Hindlimb muscle (tissue), 1 donor: ENCODE results near the gene IL25. TPM values are rescaled to one million over a fixed set of nuclear protein-coding genes. Genes with fewer than 3 reads are reported as not detected.
"Not testable (repeated sequence)": the region's sequence is repeated elsewhere in the genome, so short reads cannot be mapped to it uniquely, and the experiment has no call there.

Experiments
- DNase-seq: peaks from one replicate; pipeline ENCODE4 v3.0.0-alpha.2; 2013
- polyA plus RNA-seq: library from polyadenylated mRNA; unstranded; fragments of 120-200 nt; gene quantifications from one replicate; pipeline ENCODE4 v1.2.1, GENCODE V29; 2013; ENCODE audit not compliant: insufficient read length

Gene IL25
- not detected for polyA plus RNA-seq

- no peak for DNase-seq
Measured at GRCh38 chr14:23372509-23372908, at the start of gene IL25. Gene IL25 (plus strand): TSS chr14:23372809.

GRCh38 chr14:23323838-23324454, 48.7 kb upstream of the IL25 start:
- no peak for DNase-seq

- no peak for DNase-seq
Measured at GRCh38 chr14:23324455-23324846, 48.2 kb upstream of the IL25 start.

DNA sequence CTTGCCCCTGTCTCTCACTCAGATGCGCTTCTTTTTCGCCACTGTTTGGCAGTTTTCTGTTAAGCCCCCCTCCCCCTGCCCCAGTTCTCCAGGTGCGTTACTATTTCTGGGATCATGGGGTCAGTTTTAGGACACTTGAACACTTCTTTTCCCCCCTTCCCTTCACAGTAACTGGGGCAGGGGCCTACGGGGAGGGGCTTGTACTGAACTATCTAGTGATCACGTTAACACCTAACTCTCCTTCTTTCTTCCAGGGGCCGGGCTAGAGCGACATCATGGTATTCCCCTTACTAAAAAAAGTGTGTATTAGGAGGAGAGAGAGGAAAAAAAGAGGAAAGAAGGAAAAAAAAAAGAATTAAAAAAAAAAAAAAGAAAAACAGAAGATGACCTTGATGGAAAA, 47.6 kb upstream of the IL25 start:
- no peak for DNase-seq

DNA sequence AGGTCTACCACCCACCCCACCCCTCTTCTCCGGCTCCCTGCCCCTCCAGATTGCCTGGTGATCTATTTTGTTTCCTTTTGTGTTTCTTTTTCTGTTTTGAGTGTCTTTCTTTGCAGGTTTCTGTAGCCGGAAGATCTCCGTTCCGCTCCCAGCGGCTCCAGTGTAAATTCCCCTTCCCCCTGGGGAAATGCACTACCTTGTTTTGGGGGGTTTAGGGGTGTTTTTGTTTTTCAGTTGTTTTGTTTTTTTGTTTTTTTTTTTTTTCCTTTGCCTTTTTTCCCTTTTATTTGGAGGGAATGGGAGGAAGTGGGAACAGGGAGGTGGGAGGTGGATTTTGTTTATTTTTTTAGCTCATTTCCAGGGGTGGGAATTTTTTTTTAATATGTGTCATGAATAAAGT, 46.9 kb upstream of the IL25 start:
- not testable (repeated sequence) for DNase-seq

DNA sequence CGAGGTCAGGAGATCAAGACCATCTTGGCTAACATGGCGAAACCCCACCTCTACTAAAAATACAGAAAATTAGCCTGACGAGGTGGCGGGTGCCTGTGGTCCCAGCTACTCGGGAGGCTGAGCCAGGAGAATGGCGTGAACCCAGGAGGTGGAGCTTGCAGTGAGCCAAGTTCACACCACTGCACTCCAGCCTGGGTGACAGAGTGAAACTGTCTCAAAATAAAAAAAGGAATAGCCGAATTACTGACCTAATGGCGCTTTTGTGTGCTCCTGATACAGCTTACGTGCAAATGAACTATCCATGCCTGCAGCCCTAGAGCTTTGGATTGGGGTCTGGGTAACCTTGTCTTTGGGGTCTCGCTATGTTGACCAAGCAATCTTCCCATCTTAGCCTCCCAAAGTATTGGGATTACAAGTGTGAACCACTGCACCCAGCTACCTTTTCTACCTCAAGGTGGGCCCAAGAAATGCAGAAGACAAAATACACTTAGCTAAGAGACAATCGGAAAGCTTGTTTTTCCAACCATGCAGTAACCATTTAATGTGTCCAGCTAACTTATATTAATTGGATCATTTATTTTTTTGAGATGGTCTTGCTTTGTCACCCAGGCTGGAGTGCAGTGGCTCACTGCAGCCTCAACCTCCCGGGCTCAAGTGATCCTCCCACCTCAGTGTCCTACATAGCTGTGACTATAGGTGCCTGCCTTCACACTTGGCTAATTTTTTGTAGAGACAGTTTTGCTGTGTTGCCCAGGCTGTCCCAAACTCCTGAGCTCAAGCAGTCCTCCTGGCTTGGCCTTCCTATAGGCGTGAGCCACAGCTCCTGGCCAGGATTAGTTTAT, 45.9 kb upstream of the IL25 start:
- no peak for DNase-seq

DNA sequence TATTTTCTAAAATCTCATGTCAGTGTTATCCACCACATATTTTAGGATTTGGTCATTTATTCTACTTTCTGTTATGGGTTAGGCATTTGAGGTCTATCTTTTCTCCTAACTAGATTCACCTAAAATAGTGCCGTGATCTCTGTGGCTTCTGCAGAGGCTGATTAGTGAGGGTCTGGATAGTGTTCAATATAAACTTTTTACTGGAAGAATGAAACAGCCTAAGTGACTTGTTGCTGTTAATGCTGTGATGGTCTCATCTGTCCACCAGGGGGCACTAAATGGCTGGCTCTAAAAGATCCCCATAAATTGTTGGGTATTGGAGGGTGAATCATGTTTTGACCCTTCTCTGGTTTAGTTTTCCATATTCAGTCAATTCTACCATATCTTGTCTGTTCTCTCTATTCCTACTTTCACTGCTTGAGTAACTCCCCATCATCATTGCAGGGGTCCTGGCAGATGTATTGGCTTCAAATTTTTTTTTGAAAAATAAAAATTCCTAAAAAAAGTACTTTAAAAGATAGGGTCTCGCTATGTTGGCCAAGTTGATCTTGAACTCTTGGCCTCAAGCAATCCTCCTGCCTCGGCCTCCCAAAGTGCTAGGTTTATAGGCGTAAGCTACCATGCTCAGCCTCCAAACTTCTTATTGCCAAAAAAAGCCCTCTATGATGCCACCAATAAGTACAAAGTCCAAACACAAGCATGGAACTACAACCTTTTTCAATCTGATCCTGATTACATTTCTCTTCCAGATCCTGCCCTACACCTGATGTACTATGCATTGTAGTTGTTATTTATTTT, 44.5 kb upstream of the IL25 start:
- DNase-seq, result peak; percentile 77

- no peak for DNase-seq
Measured at GRCh38 chr14:23335623-23336022, 37.0 kb upstream of the IL25 start.

DNA sequence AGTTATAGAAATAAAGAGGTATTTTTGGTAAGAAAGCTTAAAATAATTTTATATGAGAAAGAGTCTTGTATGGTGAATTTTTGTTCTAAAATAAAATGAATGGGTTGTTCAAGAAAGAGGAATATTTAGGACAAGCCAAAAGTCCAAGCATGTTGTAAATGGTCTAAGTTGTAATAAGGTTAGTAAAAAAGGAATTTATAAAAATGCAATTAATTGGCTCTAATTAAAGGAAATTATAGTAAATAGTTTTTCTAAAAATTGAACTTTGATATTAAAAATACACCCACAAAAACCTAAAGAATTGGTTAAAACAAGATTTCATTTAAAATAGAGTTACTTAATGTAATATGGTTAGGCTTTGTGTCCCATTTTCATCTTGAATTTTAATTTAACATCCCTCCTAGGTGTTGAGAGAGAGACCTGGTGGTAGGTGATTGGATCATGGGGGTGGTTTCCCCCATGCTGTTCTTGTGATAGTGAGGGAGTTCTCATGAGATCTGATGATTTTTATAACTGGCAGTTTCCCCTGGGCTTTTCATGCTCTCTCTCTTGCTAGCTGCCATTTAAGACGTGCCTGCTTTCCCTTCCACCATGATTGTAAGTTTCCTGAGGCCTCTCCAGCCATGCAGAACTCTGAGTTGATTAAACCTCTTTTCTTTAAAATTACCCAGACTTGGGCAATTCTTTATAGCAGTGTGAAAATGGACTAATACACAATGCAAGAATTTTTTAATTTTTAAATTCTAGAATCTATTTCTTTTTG, 32.9 kb upstream of the IL25 start:
- no peak for DNase-seq

DNA sequence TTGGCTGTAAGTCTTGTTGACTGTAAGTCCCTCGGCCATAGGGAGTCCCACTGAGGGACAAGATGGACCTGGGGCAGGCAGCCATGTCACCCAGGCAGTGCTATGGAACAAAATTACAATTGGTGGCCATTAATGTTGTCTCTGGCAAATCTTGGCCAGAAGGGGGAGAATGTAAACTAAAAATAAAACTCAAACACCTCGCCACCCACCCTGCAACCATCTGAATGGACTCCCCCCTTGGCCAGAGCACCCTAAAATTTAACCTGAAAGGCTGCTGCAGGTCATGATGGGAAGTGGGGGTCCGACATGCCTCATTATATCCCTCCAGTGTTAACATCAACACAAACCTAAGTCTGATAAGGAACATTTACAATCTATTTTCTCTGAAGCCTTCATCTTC, 28.1 kb upstream of the IL25 start:
- no peak for DNase-seq

- no peak for DNase-seq
Measured at GRCh38 chr14:23345987-23346692, 26.5 kb upstream of the IL25 start.

- DNase-seq, result no peak
Measured at GRCh38 chr14:23346693-23347405, 25.8 kb upstream of the IL25 start.

DNA sequence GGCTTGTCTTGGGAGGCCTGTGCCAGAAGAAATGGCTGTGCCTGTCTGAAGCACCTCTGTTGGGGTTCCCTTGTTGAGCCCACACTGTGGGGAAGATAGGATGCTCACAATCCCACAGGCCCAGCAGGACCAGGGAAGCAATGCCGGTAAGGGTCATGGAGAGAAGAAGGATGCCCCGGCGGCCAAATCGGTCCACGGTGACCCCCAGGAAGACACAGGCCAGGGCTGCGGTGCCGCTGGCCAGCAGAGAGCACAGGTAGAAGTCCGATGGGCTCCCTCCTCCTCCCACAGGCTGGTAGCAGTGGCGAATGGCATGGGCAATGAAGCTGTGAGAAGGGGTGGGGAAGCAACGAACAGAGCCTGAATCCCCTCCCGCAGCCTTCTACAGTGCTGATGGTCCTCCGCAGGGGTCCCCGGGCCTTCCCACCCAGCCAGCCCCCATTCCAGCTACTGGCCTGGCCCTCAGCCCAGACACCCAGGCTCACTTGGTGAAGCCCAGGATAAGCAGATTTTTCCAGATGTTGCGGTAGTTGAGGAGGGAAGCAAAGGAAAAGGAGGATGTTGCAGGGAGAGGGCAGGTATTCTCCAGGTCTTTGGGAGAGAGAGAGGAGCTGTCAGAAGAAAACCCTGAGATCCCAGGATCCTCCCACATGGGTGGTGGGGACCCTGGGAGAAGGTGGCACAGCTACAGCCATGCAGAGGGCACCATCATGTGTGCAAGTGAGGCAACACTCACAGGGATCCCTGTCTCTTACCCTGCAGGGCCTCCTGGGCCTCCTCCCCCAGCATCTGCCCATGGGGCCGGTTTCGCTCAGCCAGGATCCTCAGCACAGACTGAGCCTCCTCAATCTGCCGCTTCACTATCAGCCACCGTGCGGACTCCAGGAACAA, 25.0 kb upstream of the IL25 start:
- no peak for DNase-seq

GRCh38 chr14:23348297-23348655, 24.3 kb upstream of the IL25 start:
- no peak for DNase-seq

DNA sequence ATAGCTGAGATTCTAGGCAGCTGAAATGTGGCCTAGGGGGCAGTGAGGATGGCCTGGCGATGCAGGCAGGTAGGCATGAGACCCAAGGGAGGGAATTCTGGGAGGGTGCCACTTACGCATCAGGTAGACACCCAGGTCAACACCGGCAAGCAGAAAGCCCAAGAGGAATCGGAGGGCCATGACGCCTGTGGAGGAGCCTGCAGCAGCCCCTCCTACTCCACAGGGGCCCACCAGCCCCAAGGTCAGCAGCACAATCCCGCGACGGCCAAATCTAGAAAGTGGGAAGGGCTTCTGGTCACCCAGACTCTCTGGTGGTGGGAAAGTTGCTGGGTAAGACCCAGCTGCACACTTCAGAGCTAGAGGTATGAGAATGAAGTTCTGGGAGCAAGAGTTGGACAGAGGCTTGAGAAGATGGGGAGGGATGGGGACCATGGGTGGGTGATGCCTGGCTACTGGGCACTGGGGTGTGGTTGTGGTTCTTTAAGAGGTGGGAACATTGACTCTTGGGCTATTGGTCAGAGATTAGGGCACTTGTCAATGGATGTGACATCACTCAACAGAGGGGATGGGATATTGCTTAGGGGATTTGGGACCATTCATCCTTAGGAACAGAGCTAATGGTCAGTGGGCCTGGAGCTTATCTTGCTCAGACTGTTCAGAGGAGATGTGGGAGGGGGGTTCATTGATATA, 23.3 kb upstream of the IL25 start:
- DNase-seq, result no peak

- DNase-seq, result no peak
Measured at GRCh38 chr14:23351681-23352505, 20.7 kb upstream of the IL25 start.

DNA sequence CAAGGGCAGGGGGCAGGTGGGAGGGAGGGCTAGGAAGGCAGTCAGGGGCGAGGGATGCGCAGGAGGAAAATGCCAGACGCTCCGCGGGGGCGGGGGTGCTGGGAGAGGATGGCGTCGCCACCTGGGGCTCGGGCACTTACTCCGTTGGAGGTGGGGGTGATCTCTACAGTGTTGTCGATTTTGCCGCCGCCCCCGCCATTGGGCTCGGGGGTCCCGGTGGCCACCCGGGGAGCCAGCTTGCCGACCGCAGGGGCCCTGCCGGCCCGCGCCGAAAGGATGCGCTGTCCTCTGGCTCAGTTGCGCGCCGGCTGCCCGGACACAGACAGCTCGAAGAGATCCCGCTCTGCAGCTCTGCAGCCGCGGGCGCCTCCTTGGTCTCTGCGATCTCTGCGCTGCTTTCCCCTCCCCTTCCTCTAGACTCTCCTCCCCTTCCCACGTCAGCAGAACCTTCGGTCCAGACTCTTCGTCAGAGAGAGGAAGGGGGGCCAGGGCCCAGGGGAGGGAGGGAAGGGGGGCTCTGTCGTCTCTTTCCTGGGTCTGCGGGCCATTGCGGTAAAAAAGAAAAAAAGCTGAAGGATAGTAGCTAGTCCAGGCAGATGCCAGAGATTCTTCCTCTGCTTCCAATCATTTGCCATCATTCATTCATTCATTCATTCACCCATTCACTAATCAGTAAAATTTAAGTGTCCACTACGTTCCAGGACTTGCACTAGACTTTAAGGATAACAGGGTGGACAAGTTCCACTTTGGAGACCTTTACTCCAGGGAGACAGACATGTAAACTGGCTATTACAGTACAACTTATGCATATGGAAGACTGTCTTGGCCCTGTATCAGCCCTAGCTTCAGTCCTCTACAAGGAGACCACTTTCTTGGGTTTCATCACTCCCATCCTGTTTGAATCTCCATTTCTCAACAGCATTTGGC, 19.8 kb upstream of the IL25 start, which contains the start of gene SLC22A17:
Gene SLC22A17, minus strand, starts transcription at position 382 of the 927 bp plus-strand sequence.
- peak; percentile 91 for DNase-seq

DNA sequence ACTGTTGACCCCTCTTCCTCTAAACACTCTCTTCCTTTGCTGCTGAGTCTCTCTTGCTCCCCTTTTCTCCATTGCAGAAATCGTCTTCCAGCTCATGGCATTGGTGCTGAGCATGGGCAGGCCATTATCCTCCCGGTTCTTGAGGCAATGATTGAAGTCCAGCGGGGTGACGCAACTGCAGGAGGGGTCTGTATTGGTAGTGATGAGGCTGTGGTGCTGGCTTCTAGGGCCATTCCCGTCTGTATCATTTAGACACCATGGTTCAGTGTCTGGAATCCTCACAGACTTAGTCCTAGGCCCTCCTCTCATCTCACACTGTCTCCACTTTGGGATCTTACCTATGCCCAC, 19.2 kb upstream of the IL25 start:
- no peak for DNase-seq
